ENCODE results near the gene DIP2B.
"Not testable (repeated sequence)": the region's sequence is repeated elsewhere in the genome, so short reads cannot be mapped to it uniquely, and the experiment has no call there.

The DIP2B gene

GRCh38 chr12:50504798-50505674, at the start of gene DIP2B:
DIP2B (plus strand) TSS chr12:50504985; CDS start chr12:50505141, 156 bp downstream.
- peak; percentile 73 for DNase-seq (ENCODE audit: low spot score)

DNA sequence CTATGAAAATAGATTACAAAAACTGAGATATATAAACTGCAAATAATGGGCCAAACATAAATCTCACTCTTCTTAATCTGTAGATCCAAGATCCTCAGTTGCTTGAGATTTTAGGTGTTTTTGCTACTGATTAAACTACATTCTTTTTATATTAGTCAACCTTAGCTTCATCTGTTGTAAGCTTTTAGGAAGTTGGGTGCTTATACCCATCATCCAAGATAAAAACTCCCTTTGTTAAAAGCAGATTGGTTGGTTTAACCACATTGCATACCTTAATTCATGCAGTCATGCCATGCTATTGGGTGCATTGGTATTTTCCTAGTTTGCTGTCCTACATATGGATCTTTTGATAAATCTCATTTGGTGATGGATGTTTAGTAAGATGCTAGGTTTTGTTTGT, 46.2 kb upstream of the DIP2B start:
- peak; percentile 36 for DNase-seq (ENCODE audit: low spot score)

- DNase-seq (ENCODE audit: low spot score), result no peak
Measured at GRCh38 chr12:50467439-50467838, 37.3 kb upstream of the DIP2B start.

DNA sequence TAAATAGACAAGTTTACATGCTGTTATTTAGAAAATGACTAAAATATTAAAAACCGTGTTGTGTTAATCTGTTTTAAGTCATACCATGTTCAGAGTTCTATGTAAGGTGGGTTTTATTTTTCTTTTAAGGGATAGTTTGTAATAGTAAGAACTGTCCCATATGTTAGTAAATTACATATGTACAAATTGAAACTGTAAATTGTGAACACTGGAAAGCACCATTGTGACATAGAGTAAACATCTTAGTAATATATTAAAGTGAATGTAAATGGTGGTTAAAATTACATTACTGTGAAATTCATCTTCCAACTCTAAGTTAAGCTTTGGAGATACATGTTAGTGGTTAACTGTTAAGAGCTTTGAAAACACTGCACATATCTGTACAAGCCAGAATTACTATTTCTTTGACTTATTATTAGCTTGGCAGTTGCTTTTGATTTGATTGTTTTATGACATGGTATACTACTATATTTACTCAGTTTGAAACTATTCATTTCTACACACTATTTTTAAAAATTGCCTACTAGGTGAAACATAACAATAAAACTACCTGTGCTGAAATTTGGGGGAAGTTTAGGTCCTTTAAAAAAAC, 27.4 kb upstream of the DIP2B start:
- no peak for DNase-seq (ENCODE audit: low spot score)

DNA sequence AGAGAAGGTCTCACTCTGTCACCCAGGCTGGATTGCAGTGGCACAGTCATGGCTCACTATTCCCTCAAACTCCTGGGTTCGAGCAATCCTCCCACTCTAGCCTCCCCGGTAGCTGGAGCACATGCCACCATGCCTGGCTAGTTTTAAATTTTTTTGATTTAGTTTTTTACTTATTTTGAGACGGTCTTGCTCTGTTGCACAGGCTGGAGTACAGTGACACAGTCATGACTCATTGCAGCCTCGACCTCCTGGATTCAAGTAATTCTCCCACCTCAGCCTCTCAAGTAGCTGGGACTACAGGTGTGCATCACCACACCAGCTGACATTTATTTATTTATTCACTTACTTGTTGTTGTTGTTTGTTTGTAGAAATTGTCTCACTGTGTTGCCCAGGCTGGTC, 22.2 kb upstream of the DIP2B start:
- no peak for DNase-seq (ENCODE audit: low spot score)

DNA sequence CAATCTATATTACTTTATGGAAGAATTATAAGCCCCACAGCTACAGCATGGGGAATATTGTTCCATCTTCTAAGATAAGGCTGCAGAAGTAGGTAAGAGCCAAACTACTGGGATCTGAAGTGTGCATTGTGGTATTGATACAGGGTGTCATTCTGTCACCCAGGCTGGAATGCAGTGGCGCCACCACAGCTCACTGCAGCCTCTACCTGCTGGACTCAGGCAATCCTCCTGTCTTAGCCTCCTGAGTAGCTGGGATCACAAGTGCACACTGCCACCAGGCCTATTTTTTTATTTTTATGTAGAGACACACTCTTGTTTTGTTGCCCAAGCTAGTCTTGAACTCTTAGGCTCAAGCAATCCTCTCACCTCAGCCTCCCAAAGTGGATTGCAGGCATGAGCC, 21.3 kb upstream of the DIP2B start:
- no peak for DNase-seq (ENCODE audit: low spot score)

DNA sequence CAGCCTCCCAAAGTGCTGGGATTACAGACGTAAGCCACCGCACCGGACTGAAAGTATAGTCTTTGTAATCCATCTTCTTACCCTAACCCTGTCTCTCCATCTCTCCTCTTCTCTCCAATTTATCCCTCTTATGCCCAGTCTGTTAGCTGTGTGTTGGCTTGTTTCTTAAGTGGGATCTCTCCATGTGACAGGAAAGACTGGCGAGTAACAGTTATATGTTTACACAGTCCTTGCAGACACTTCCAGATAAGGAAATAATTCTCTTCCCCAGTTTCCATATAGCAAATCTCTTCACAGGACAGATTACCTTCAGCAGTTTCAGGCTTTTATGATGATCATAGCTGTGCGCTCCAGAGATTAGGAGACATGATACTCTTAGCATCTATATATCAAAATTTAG, 16.0 kb upstream of the DIP2B start:
- no peak for DNase-seq (ENCODE audit: low spot score)

- not testable (repeated sequence) for DNase-seq (ENCODE audit: low spot score)
Measured at GRCh38 chr12:50498119-50498518, 6.7 kb upstream of the DIP2B start.

DNA sequence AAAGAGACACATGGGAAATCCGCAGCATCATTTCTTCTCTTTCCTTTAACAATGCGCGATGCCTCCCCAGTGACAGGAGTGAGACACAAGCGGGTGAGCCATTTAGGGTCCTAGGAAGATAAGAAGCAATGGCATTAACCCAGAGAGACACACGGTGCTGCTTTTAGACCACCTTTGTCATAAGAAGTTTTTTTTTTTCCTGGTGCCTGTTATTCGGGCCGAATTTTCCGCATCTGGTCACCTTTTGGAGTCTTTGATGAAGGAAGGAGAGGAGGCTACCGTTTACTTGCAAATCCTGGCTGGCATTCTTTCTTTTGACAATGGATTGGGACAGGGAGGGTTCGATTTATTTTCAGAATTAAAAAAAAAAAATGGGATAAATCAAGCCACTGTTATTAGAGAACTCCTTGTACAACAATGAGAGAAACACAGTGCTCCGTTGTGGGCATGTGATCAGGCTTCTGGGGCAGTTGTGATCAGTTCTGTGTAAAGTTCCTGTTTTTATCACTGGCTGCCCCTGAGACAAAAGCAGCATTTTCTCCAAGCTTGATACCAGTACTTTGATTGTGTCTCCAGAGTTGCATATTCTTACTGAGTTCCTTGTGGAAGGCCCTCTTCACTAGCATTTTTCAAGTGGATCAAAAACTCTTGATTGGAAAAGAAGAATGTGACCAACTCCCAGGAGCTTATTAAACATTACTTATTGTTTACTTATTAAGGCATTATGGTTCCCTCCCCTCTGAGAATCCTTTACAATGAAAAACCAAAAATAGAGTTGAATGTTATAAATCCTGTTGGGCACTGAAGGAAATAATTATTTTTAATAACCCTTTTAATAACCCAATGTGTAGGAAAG, 1.1 kb downstream of the DIP2B start:
- DNase-seq (ENCODE audit: low spot score), result peak; percentile 38

GRCh38 chr12:50506753-50507473, 2.1 kb downstream of the DIP2B start:
- no peak for DNase-seq (ENCODE audit: low spot score)

- DNase-seq (ENCODE audit: low spot score), result no peak
Measured at GRCh38 chr12:50507474-50507838, 2.7 kb downstream of the DIP2B start.

- no peak for DNase-seq (ENCODE audit: low spot score)
Measured at GRCh38 chr12:50507930-50508329, 3.1 kb downstream of the DIP2B start.

- no peak for DNase-seq (ENCODE audit: low spot score)
Measured at GRCh38 chr12:50508414-50508813, 3.6 kb downstream of the DIP2B start.

DNA sequence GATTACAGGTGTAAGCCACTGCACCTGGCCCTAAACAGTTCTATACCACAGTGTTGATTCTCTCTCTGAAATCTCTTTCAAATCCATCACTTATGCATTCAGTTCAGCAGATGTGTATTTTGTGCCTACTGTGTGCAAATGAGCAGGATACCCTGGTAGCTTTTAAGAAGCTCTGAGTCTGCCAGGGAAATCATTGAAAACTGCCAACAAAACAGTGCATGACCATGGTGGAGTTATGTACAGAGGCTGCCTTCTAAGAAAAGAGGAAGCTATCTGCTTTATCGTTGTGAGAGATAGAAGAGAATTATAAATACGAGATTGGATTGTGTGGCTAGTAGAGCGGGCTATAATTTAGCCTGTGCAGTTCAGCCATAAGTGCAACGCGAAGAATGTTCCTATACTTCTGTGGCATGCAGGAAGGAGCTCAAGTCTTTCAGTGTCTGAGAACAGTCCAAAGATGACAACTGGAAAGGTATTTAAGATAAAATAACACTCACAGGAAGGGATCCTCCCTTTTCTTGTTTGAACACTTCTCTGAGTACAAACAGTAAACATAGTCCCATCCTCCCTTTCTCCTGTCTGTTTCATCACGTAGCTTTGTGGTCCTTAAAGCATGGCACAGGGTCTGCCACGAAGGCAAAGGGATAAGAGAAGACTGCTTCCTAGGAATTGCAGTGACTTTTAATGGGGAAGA, 4.3 kb downstream of the DIP2B start:
- DNase-seq (ENCODE audit: low spot score), result no peak

DNA sequence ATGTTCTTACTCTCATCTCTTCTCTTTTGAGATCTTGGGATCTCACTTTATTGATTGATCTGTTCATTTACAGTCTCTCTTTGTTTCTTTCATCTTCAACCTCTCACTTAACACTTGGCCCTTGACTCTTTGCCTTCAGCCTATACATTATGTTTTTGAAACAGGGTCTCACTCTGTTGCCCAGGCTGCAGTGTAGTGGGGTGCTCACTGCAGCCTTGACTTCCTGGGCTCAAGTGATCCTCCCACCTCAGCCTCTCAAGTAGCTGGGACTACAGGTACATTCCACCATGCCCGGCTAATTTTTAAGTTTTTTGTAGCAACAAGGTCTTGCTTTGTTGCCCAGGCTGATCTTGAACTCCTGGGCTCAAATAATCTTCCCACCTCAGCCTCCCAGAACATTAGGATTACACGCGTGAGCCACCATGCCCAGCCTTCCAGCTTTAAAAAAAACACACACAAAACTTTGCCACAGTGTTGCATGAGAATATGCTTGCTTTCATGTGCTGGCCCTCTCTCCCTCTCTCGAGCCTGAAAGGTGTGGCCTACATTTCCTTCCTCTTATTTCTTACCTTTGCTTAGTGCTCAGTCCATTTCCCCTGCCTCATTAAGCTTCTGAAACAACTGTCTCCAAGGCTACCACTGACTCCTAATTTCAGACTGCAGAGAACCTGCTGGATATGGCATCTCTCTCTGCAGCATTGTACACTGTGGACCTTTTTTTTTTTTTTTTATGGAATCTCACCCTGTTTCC, 9.9 kb downstream of the DIP2B start:
- DNase-seq (ENCODE audit: low spot score), result no peak

- no peak for DNase-seq (ENCODE audit: low spot score)
Measured at GRCh38 chr12:50515587-50515986, 10.8 kb downstream of the DIP2B start.

DNA sequence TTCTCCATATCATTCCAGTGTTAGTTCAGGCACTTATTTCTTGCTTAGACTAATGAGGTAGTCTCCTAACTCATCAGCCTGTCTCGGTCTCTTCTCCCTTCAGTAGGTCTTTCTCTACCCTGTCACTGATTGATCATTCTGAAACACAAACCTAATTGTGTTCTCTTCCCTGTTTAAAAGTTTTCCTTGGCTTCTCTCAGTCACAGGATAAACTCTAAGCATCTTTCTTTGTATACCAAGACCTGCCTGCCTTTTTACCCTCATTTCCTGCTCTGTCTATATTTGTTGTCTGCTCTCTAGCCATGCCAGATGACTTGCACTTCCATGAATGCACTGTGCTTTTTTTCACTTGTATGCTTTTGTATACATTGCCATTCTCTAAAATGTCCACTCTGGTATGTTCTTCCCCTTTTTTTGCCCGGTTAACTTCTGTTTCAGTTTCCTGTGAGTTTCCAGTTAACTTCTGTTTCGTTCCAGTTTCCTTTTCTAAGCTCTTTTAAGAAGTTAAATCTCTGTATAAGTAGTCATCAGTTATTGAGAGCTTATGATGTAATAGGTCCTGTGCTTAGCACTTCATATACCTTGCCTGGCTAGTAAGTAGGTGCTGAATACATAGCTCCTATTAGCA, 12.8 kb downstream of the DIP2B start:
- peak; percentile 42 for DNase-seq (ENCODE audit: low spot score)

DNA sequence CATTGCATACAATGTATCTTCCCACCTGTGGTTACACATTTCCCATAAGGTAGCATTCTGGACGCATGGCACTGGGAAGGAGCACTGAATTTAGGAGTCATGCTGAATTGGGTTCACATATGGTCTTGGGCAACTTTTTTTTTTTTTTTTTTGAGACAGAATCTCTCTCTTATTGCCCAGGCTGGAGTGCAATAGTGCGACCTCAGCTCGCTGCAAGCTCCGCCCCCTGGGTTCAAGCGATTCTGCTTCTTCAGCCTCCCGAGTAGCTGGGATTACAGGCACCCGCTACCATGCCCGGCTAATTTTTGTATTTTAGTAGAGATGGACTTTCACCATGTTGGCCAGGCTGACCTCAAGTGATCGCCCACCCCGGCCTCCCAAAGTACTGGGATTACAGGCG, 13.3 kb downstream of the DIP2B start:
- DNase-seq (ENCODE audit: low spot score), result no peak

- DNase-seq (ENCODE audit: low spot score), result no peak
Measured at GRCh38 chr12:50519353-50519752, 14.6 kb downstream of the DIP2B start.

Measured in COLO829 (cell line).